ENCODE results near the gene PLPP3.

The PLPP3 gene

DNA sequence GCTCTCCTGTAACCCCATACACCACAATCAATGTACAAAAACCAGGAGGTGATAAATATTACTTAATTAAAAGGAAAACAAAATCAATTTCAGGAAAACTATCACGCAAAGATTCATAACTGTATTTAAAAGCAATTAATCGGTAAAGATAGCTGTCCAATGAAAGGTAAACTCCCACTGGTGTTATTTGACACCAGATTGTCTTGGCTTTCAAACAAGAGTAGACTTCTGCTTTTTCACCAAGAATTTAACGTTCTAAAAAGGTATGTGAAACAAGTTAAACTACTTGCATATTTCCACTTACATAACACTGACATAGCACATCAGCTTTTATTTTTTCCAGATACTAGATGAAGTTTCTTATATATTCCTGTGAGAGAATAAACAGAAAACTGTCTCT is 3.5 kb downstream of the PLPP3 start:
- no peak for DNase-seq (ENCODE audit: low read depth)

DNA sequence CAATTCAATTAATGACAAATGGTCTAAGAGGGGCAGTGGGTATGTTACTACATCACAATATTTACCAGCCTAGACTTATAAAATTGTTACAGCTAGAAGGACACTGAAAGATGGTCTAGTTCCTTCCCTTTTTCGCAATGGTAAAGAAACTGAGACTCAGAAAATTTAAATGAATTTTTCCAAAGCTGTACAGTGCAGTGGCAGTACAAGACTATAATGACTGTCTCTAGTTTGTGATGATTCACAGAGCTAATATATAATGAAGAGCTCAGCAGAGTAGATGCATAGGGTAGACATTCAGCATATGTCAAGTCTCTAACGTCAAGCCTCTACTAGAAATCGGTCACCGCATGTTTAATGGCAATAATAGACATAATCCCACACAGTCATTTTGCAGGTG is 4.6 kb downstream of the PLPP3 start:
- no peak for DNase-seq (ENCODE audit: low read depth)

DNA sequence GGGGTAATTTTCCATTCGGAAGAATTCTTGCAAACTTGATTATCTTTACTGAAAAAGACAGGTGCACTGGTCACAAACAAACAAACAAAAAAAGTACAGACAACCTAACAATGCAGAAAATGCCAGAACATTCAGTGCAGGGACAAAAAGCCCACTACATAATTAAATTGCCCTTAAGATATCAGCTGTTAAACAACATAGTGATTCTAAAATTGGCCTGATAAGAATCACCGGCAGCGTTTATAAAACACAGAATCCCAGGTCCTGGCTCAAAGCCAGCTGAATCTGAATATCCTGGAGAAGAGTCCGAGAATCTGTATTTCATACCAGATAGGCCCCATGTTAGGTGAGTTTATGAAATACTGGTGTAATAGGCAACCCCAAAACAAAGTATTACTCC is 6.1 kb downstream of the PLPP3 start:
- no peak for DNase-seq (ENCODE audit: low read depth)

DNA sequence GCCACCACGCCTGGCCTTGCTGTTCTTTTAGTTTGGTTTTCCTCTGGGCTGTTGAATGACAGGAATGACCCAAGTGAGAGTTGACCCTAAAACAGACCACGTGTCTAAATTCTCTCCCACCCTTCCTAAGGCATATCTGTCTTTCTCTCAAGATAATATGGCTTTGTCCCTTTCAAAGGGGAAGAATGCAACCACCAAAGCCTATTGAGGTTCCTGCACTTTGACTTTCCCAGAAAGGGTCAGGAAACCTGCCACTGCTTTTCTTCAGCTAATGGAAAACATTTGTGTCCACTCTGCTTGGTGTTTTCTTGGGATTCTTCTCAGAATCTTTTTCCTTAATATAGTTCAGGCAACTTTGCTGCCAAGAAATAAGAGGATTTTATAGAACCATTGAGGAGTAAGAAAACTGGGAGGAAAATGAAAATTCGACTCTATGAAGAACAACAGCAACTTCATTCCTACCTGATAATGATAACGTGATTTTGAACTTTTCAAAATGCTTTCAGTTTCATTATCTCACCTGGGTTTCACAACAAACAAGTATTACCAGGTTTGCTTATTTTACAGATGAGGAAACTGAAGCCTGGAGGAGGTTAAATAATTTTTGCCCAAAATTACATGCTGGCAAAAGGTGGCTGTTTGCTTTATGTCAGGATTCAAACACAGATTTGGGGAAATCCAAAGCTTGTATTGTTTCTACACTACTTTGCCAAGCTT is 6.9 kb downstream of the PLPP3 start:
- DNase-seq (ENCODE audit: low read depth), result no peak

DNA sequence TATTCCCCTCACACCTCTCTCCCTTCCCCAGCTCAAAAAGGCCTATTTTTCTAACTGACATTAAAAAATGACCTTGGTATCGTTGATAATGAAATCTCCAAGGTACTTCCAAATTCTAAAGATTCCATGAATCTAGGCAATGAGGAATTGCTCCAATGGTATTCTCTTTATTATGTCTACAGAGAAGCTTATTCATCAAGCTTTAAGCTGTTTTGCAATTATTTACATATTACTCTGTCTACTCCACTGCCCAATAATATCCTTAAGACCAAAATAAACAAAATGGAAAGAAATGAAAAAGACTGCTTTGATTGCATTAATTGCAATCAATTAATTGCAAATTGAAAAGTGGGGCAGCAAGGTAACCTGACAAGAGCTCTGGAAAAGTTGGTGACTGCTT is 7.9 kb downstream of the PLPP3 start:
- no peak for DNase-seq (ENCODE audit: low read depth)

DNA sequence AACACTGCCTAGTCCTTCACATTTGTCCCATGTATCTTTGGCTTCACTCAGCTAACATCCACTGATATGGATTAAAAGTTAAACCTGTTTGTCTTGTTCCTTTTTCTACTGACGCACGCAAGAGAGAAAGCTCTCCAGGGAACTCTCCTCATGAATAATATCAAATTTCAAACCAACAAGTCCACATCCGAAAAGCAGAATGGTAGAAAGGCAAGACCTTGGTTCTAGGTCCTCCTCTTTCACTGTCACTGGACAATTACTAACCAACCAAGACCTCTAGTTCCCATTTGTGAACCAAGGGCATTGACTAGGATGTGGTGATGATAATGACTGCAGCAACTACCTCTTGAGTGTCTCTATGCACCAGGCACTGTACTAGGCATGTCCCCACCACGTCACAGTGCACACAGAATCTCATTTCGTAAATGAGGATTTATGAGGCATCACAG is 8.4 kb downstream of the PLPP3 start:
- no peak for DNase-seq (ENCODE audit: low read depth)

DNA sequence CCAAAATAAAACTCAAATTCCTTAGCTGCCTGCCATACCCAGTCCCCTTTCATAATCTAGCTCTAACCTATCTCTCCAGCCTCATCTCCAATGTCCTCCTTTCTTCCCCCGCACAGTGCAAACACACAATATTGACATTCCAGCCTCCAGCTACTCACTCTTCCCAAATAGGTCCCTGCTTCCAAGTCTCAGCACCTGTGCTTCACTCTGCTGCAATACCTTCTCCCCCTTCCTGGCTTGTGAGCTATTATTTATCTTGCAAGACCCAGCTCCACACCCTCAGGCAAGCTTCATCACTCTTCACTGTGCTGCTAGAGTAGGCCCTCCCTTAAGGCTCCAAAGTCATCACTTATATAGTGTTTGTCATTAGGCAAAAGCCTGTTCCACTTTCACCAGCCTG is 9.7 kb downstream of the PLPP3 start:
- no peak for DNase-seq (ENCODE audit: low read depth)

DNA sequence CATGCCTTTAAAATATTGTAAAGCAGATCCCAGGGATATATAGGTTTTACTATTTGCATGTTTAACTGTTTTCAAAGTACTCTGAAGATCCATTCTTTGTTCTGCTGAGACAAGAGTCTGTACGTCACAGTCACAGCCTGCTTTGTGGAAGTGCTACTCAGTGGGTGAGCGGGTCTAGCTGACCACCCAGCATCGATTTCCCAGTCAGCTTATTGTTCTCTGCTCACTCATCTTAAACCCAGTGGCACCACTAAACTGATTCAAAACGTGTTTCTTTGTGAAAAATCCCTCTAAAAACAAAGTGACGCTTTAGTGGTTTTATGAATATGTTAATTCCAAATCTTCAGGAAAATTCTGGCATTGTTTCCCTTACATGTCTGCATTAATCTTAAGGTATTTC is 12.4 kb downstream of the PLPP3 start:
- DNase-seq (ENCODE audit: low read depth), result no peak

DNA sequence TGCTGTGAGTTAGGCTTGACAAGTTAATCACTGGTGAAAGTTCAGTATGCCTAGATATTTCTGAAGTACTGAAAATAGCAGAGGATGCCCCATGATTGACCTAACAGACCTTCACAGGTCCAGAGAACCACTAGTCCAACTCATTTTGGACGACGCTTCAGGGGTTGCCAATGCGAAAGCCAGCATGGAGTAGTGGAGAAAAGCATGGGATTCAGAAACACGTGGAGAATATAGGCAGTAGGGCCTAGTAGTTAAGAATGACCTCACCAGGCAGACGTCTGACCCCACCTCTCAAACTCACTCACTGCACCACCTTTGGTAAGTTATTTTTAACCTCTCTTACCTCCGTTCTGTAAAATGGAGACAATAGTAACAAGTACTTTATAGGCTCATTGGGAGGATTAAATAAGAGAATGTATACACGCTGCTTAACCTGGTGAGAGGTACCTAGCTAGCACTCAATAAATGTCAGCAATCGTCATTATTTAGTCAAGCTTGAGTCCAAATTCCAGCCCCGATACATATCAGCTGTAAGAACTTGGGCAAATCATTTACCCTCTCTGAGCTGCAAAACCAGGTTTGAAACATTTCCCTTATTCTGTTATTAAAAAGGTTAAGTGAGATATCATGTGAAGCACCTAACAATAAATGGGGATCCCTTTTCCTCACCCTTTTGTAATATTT is 13.2 kb downstream of the PLPP3 start:
- DNase-seq (ENCODE audit: low read depth), result no peak

DNA sequence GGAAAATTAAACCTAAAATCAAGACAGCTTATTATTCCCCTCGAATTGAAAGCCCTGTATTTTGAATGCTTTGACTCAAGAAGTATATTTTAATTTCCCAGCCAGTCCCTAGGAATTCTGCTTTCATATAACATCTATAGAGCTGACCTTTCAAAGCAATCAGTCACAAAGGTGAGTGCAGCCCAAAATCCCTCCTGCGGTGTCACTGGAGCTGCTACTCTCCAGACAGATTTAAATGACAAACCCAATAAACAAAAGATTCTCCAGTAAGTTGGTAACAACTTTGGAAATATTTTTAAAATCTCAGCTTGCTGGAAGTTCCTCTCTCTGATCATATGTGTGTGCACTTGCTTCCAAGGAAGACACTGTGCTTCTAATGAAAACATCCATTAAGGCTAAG is 14.7 kb downstream of the PLPP3 start:
- DNase-seq (ENCODE audit: low read depth), result no peak

DNA sequence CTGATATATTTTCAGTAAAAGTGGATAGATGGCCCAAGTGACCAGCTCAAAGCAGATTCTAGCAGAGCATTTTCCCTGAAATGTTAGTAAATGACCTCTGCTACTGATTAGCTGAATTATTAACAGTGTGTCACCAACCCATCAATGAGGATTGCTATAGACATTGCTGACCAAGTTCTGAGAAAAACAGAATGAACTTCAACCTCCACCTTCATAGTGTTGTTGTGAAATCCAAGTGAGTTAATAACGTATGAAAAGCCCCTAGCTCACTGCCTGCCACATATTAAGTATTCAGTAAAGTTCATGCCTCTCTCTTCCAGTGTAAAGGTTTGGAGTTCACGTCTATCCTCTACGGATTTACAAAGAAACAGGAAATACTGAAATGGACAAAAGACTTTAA is 15.8 kb downstream of the PLPP3 start:
- no peak for DNase-seq (ENCODE audit: low read depth)

DNA sequence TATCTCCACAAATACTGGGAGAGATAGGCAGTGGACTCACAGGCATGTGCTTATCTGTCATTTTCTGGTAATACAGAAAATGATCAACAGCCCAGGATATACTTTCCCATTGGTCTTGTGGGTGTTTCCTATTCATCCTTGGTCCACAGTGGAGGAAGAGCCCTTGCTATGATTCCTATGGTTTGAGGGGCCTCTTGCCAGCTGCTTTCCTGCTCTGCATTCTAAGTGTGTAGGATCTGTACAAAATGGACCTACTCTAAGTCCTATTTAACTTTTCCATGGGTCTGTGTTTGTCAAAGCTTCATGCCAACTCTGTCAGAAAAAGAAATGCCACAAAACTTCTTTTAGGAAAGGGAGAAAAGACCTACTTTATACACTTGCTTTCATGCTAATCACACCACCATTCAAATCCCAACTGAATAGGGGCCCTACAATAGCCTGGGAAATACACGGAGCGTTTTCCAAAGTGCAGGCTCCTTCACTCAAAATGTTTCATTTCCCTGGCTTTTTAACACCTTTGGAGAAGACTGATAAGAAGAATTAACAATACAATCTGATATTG is 16.4 kb downstream of the PLPP3 start:
- DNase-seq (ENCODE audit: low read depth), result no peak

DNA sequence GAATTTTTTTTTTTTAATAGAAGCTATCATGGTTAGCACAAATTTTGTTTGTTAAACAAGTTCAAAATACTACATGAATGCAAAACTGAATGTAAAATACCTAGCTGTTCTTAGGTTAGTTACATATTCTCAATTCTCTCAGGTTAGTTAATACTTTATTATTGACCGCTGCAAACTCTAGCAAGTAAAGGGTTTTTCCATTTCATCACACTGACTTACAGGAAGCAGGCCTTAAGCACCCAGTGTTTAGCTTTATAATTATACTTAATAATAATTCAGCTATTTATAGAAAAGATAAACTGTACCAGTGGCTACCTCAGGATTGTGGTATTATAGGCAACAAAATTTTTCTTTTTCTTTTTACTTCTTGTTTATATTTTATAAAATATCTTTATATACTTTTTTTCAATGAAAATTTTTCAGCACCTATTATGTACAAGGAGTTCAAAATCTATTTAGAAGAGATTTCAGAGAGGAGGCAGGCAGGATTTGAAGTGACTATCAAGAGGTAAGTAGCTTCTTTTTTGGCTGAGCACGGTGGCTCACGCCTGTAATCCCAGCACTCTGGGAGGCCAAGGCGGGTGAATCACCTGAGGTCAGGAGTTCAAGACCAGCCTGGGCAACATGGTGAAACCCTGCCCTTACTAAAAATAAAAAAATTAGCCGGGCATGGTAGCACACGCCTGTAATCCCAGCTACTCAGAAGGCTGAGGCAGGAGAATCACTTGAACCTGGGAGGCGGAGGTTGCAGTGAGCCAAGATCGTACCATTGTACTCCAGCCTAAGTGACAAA is 17.9 kb downstream of the PLPP3 start:
- no peak for DNase-seq (ENCODE audit: low read depth)

DNA sequence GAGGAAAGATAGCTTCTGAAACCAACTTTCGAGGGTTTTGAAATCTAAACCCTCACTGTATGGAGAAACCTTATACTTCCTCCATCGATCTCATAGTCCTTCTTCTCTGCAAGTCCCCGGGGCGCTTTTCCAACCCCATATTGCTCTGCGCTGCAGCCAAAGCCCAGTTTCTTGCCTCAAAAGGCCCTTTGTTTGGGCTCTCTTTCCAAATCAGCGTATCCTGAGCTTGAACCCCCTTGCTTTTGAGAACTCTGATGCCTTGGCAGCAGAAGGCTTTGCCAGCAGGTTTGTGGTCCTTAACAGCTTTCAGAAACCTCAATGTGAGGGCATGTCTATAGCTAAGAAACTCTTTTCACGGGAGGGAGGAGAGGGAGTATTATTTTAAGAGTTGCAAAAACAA is 21.6 kb downstream of the PLPP3 start:
- no peak for DNase-seq (ENCODE audit: low read depth)

DNA sequence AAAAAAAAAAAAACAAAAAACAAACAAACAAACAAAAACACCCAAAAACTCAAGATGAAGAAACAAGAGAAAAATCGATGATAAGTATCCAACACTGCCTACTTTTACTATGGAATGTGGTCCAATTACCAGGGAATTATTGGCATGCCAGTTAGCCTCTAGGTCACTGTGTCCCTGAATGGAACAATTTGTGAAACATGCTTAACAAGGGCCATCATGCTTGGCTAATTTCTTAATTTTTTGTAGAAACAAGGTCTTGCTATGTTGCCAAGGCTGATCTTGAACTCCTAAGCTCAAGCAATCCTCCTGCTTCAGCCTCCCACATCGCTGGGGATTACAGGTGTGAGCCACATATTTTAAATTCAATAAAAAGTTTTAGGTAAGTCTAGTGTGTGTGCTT is 23.9 kb downstream of the PLPP3 start:
- DNase-seq (ENCODE audit: low read depth), result no peak

DNA sequence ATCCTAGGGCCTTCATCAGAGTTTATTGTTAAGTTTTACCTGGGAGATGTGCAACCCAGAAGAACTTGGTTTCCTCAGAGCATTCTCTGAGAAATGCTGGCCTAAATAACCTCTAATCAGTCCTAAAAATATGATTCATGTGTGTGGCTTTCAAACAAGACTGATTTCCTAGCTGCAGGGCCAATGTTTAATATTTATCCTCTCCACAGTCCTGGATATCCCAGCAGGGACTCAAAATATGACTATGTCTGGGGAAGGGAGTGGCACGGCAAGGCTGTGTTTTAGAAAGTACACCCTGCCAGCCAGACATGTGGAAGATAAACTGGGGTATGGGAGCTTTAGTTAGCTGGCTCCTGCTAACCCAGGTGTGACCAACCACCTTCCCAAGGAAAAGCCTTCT is 26.3 kb downstream of the PLPP3 start:
- no peak for DNase-seq (ENCODE audit: low read depth)

DNA sequence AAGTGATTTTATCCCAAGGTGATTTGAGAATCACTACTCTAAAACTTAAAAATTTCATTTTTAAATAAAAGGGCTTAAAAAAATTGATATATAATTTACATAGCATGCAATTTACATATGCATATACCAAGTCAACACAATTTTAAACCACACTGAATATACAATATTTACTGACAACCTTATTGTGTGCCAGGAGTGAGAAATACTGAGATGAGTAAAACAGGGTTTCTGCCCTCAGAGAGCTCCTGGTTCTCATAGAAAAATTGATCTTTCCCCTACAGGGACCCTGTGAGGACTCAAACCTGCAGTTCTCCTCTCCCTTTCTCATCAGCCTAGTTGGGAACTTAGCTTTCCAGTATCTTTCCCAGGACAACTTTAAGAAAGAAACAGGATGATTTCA is 27.0 kb downstream of the PLPP3 start:
- DNase-seq (ENCODE audit: low read depth), result no peak

DNA sequence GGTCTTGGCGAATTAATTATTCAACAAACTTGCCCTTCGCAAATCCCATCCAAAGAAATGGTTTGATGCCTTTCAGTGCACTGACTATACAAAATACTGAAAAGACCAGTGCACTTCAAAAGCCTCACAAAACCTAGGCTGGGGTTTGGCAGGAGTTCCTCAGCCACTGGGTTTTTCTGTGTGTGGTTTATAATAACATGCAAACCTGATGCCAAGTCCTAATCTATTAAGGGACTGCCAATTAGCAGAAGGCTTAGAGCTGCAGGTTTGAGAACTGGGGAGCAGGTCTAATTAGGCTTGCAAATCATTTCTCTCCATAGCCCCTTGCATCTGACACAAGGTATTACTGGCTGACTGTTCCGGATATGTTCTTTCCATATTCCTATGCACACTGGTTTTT is 27.7 kb downstream of the PLPP3 start:
- DNase-seq (ENCODE audit: low read depth), result no peak

DNA sequence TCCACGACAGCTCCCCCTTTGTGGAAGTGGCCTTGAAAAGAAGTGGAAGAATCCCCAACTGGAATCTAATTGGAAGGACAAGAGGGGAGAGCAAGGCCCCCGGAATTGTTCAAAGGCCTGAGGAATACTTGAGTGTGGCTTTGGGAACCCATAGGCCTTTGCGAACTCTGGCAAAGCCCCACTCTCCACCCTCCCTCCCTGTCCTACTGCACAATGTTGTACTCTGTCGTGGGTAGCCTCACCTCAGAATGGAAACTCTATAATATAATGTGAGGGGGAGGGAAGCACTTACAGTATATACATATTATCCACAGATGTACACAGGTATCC is 28.5 kb downstream of the PLPP3 start:
- no peak for DNase-seq (ENCODE audit: low read depth)

DNA sequence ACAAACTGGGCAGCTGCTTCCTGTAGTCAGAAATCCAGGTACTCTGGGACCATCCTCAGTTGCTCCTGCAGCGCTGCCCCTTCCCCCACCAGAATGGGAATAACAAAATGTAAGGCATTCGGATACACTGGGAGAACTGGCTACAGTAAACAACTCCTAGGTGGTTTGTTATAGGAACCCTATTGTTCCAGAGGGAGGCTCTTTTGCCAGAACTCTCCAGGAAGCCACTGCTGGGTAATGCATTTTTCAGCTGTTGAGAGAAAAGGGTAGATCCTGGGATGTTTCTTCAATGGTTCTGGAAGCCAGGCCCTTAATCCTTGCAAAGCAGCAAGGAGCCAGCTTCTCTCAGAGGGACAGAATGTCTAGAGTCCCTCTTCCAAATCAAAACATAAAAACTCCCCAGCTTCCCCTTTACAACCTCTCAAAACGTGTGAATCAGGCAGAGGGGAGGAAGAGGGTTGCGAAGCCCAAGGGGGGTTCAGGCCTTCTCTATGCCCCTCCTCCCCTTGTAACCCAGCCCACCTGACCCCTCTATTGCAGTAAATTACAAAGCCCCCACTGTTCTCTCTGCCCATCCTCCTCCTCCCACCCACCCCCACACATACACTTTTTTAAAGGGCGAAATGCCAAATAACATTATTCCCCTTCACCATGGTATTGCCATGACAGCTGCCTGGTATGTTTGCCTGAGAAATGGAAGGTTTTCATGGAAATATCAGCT is 29.1 kb downstream of the PLPP3 start:
- DNase-seq (ENCODE audit: low read depth), result no peak

DNA sequence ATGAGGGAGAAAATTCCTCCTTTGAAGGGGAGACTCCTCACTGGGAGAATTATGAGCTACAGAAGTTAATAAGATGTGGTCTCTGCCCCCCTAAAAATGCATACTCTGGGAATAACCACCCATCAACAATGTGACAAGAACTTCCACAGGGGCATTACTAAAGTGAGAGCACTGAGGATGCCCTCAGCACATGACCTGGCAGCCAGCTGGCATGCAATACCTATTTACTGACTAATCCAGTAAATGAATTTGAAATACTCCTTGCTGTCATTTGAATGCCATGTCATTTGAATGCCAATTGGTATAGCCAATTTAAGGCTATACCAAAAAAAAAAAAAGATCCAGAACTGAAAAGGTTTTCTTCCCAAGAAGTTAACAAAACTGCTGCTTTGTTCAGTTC is 30.8 kb downstream of the PLPP3 start:
- DNase-seq (ENCODE audit: low read depth), result no peak

DNA sequence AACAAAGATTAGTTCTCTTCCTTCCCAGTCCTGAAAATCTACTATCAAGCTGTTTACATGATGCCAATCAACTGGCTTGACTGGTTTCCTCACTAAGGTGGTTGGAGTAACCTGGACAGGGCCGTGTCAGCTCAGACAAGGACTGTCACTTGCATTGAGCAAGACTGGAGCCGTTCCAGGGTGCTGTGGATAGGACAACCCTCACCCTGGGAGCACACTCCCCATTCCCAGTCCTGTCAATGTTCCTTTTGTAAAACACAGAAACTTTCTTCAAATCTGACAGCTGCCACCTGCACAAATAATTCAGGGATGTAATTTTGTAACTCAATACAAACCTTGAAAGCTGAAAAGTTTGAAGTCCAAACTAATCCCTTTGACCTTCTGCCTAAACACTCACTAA is 31.4 kb downstream of the PLPP3 start:
- DNase-seq (ENCODE audit: low read depth), result no peak
